Measurements from ENCODE around the gene PRICKLE3.
"Not testable (repeated sequence)": the region's sequence is repeated elsewhere in the genome, so short reads cannot be mapped to it uniquely, and the experiment has no call there.

Gene PRICKLE3

GRCh38 chrX:49164589-49165360, 21.4 kb downstream of the PRICKLE3 start:
- Mint-ChIP-seq H3K27me3 (no peaks in the 10 kb centered on the region), H3K4me1 (ENCODE audit: low read depth) (peaks cover 37% of the 10 kb centered on the region), H3K36me3 (ENCODE audit: low read depth) (no peaks in the 10 kb centered on the region), H3K4me3 (peak overlapping the region; percentile 67), H3K9me3 (no peaks in the 10 kb centered on the region), H3K27ac (no peak overlapping the region)
- DNase-seq = no peak

GRCh38 chrX:49163555-49164419, 22.4 kb downstream of the PRICKLE3 start:
- Mint-ChIP-seq H3K36me3 (ENCODE audit: low read depth) (no peaks in the 10 kb centered on the region), H3K27ac (peak overlapping the region; percentile 90), H3K27me3 (peaks cover 3% of the 10 kb centered on the region), H3K9me3 (no peaks in the 10 kb centered on the region), H3K4me3 (peak overlapping the region; percentile 67), H3K4me1 (ENCODE audit: low read depth) (peaks cover 33% of the 10 kb centered on the region)
- peak; percentile 84 for DNase-seq

GRCh38 chrX:49162620-49163019, 23.6 kb downstream of the PRICKLE3 start, which contains the start of gene MAGIX:
Gene MAGIX, plus strand, starts transcription at chrX:49162758. Its CDS starts 132 bp downstream, at chrX:49162890.
- H3K4me1 Mint-ChIP-seq (ENCODE audit: low read depth) = peaks cover 26% of the 10 kb centered on the region
- no peak for DNase-seq
- H3K27ac Mint-ChIP-seq = peak within 1 kb of the TSS; percentile 40
- H3K36me3 Mint-ChIP-seq (ENCODE audit: low read depth) = no peaks in the 10 kb centered on the region
- H3K27me3 Mint-ChIP-seq = peaks cover 5% of the 10 kb centered on the region
- H3K4me3 Mint-ChIP-seq = peak within 1 kb of the TSS; percentile 57
- H3K9me3 Mint-ChIP-seq = no peaks in the 10 kb centered on the region

DNA sequence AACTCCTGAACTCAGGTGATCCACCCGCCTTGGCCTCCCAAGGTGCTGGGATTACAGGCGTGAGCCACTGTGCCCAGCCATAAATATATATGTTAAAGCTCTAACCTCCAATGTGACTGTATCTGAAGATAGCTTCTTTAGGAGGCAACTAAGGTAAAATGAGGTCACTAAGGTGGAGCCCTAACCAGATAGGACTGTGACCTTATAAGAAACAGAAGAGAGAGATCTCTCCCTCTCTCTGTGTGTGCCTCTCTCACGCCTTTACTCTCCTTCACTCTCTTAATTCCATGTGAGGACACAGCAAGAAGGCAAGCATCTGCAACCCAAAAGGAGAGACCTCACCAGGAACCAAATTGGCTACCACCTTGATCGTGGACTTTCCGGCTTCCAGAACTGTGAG, 24.5 kb downstream of the PRICKLE3 start:
- Mint-ChIP-seq H3K4me3 (no peak overlapping the region), H3K4me1 (ENCODE audit: low read depth) (peaks cover 18% of the 10 kb centered on the region), H3K27ac (no peak overlapping the region), H3K9me3 (no peaks in the 10 kb centered on the region), H3K27me3 (peaks cover 5% of the 10 kb centered on the region), H3K36me3 (ENCODE audit: low read depth) (no peaks in the 10 kb centered on the region)
- no peak for DNase-seq

DNA sequence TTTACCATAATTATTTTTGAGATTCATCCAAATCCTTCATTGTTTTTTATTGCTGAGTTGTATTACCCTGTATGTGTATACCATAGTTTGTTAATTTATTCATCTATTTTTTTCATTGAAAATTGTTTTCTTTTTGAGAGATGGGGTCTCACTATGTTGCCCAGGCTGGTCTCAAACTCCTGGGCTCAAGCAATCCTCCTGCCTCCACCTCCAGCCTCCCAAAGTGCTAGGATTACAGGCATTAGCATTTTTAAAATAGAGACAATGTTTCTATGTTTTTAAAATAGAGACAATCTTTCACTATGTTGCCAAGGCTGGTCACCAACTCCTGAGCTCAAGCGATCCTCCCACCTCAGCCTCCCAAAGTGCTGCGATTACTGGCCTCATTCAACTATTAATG, 25.3 kb downstream of the PRICKLE3 start:
- H3K9me3 Mint-ChIP-seq = no peaks in the 10 kb centered on the region
- no peaks in the 10 kb centered on the region for H3K36me3 Mint-ChIP-seq (ENCODE audit: low read depth)
- H3K27me3 Mint-ChIP-seq = peaks cover 5% of the 10 kb centered on the region
- H3K27ac Mint-ChIP-seq = no peak overlapping the region
- no peak for DNase-seq
- H3K4me3 Mint-ChIP-seq = no peak overlapping the region
- H3K4me1 Mint-ChIP-seq (ENCODE audit: low read depth) = peaks cover 20% of the 10 kb centered on the region

DNA sequence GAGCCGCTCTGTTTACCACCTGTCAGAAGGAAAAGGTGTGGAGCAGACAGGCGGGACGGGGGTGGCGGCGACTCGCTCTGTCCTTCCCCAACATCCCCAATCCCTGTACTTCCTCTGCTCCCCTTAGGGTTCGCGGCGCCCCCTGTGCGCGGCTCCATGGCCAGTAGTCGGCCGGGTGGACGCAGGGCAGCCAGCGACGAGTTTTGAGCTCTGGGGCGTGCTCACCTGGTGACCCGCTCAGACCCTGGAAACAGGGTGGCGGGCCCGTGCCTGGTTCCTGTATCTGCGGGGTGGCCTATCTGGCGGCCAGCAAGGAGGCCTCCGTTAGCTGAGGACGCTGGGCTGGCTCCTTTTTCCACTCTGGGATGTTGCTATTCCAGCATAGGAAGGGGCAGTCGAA, 29.0 kb downstream of the PRICKLE3 start:
- H3K27ac Mint-ChIP-seq = no peak overlapping the region
- peaks cover 19% of the 10 kb centered on the region for H3K4me1 Mint-ChIP-seq (ENCODE audit: low read depth)
- peaks cover 5% of the 10 kb centered on the region for H3K27me3 Mint-ChIP-seq
- no peak for DNase-seq
- H3K9me3 Mint-ChIP-seq = no peaks in the 10 kb centered on the region
- no peak overlapping the region for H3K4me3 Mint-ChIP-seq
- H3K36me3 Mint-ChIP-seq (ENCODE audit: low read depth) = no peaks in the 10 kb centered on the region

GRCh38 chrX:49155900-49156837, 30.0 kb downstream of the PRICKLE3 start:
- Mint-ChIP-seq H3K27ac (peak overlapping the region; percentile 95), H3K36me3 (ENCODE audit: low read depth) (no peaks in the 10 kb centered on the region), H3K4me3 (peak overlapping the region; percentile 82), H3K9me3 (no peaks in the 10 kb centered on the region), H3K4me1 (ENCODE audit: low read depth) (peaks cover 19% of the 10 kb centered on the region), H3K27me3 (peaks cover 5% of the 10 kb centered on the region)
- DNase-seq = peak; percentile 88

DNA sequence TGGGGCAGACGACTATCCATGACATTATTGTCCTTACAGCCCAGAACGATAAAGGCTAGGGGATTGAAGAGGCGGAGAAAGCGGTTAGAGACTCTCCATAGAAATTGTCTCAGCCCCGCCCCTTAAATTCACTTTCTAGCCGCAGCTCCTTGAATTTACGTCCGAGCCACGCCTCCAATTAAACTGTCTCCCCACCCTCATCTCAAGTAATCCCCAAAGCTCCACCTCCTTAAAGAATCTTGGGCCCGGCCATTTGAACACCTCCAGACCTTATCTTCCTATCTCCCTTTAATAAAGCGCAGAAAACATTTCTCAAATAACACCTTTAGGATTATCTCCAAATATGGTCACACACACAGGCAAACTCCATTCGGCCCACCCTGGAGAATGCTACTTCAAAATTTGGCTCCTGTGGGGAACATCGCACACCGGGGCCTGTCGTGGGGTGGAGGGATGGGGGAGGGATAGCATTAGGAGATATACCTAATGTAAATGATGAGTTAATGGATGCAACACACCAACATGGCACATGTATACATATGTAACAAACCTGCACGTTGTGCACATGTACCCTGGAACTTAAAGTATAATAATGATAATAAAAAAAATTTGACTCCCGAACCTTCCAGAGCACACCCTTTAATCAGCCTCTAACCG, 30.8 kb downstream of the PRICKLE3 start:
- H3K27me3 Mint-ChIP-seq = peaks cover 5% of the 10 kb centered on the region
- H3K36me3 Mint-ChIP-seq (ENCODE audit: low read depth) = no peaks in the 10 kb centered on the region

GRCh38 chrX:49153467-49153866, 32.7 kb downstream of the PRICKLE3 start:
- no peak for DNase-seq
- Mint-ChIP-seq H3K36me3 (ENCODE audit: low read depth) (no peaks in the 10 kb centered on the region), H3K9me3 (no peaks in the 10 kb centered on the region), H3K27me3 (no peaks in the 10 kb centered on the region), H3K27ac (no peak overlapping the region), H3K4me3 (no peak overlapping the region), H3K4me1 (ENCODE audit: low read depth) (peaks cover 19% of the 10 kb centered on the region)

More for the DNA sequence above, 30.8 kb downstream of the PRICKLE3 start:
- Mint-ChIP-seq H3K4me1 (ENCODE audit: low read depth) (peaks cover 19% of the 10 kb centered on the region), H3K4me3 (peak overlapping the region; percentile 82), H3K9me3 (no peaks in the 10 kb centered on the region), H3K27ac (peak overlapping the region; percentile 95)
- no peak for DNase-seq

DNA sequence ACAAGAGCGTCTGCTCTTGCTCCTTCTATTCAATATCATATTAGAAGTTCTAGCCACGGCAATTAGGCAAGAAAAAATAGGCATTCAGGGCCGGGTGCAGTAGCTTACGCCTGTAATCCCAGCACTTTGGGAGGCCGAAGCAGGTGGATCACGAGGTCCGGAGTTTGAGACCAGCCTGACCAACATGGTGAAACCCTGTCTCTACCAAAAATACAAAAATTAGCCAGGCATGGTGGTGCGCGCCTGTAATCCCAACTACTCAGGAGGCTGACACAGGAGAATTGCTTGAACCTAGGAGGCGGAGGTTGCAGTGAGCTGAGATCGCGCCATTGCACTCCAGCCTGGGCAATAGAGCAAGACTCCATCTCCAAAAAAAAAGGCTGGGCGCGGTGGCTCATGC, 36.9 kb downstream of the PRICKLE3 start:
- DNase-seq; H3K9me3 Mint-ChIP-seq; H3K4me1 Mint-ChIP-seq (ENCODE audit: low read depth); H3K27ac Mint-ChIP-seq; H3K4me3 Mint-ChIP-seq; H3K36me3 Mint-ChIP-seq (ENCODE audit: low read depth): not testable (repeated sequence)
- H3K27me3 Mint-ChIP-seq = peaks cover 11% of the 10 kb centered on the region

GRCh38 chrX:49148390-49149100, 37.6 kb downstream of the PRICKLE3 start:
- not testable (repeated sequence) for H3K4me1 Mint-ChIP-seq (ENCODE audit: low read depth); H3K27ac Mint-ChIP-seq; H3K9me3 Mint-ChIP-seq; H3K4me3 Mint-ChIP-seq; H3K36me3 Mint-ChIP-seq (ENCODE audit: low read depth); DNase-seq
- H3K27me3 Mint-ChIP-seq = peaks cover 11% of the 10 kb centered on the region

DNA sequence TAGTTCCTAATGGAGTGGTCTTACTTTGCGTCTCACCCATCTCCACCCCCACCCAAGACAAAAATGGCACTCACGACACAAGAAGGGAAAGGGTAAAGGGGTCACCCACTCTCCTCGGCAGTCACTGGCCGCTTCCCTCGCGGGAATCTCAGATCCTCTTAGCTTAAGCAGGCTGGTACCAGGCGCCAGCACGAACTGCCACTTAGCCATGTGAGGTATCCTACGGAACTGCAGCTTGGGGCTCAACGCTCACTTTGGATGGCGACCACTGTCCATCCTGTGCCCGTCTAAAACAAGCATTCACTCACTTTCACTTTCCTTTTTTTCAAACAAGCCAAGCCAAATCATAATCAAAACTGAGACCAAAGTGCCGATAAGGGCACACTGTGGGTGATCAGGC, 38.2 kb downstream of the PRICKLE3 start:
- Mint-ChIP-seq H3K27me3 (peaks cover 11% of the 10 kb centered on the region), H3K27ac (no peak overlapping the region), H3K4me3 (no peak overlapping the region), H3K36me3 (ENCODE audit: low read depth) (no peaks in the 10 kb centered on the region), H3K4me1 (ENCODE audit: low read depth) (peaks cover 1% of the 10 kb centered on the region), H3K9me3 (no peaks in the 10 kb centered on the region)
- DNase-seq = no peak

DNA sequence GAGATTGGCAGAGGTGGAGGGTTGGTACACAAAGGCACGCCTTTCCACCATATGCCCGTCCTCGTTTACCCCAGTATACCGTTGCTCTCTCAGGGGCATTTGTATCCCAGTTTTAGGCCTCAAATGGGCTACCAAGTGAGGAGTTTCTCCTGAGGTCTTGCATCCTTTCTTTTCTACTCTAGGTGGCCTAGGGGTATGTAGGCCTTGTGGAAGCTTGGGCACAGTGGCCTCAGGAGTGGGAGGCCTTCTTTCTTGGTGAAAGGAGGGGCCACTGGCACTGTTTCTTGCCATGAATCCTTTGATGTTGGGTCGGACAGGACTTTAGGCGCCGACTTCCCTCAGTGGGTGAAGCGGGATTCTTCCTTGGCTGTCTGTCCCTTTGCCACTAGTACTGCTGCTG, 38.9 kb downstream of the PRICKLE3 start:
- Mint-ChIP-seq H3K9me3 (no peaks in the 10 kb centered on the region), H3K27me3 (peaks cover 11% of the 10 kb centered on the region), H3K4me3 (no peak overlapping the region), H3K4me1 (ENCODE audit: low read depth) (peaks cover 1% of the 10 kb centered on the region), H3K36me3 (ENCODE audit: low read depth) (no peaks in the 10 kb centered on the region), H3K27ac (no peak overlapping the region)
- DNase-seq = no peak
